ENCODE measurements around the gene DAZAP1.
A peak's percentile ranks its signal among the peaks of the same experiment; 100 is the strongest.

Gene DAZAP1

DNA sequence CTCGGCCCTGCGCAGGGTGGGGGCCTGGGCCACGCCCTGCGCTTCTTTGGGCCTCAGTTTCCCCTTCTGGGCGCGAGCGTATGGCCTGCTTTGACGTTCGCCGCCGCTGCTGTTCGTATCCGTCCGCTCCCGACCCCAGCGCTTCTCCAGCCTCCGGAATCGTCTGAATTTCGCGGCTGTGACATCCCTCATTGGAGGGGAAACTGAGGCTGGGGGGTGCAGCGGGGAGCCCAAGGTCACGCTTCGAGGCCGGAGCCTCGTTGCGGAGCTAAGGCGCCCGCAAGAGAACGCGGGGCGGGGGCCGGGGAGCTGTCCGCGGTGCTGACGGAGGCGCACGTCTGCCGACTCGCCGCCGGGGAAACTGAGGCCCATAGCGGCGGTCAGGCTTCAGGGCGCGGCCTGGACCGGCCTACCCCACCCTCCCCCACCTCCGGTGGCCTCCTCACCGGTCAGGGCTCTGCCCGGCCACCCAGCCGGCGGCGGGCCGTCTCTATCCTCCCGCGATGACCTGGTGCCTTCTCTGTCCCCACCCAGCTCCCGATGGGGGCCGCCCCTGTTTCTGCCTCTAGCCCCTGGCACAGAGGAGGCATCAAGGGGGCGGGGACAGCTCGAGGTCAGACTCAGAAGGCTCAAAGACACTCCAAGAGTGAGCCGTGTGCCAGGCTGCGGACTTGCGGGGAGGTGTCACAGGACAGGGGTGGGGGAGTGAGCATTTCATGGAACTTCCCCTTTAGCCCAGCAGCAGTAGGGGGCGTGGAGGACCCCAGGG lies 39.5 kb downstream of the DAZAP1 start:
- no peak overlapping the region for H4K8ac ChIP-seq (ENCODE audit: low read depth, low read length)
- no peak for DNase-seq (ENCODE audit: low spot score)
- H3K4me1 ChIP-seq (ENCODE audit: control insufficient read depth in 2 of 2, insufficient read depth in 1 of 2, low read depth in 1 of 2, low read length in 2 of 2): peaks cover 28 to 37% of the 10 kb centered on the region in 2 donors
- H2AFZ ChIP-seq (ENCODE audit: low read length): peak overlapping the region; percentile 98
- H3K4ac ChIP-seq (ENCODE audit: low read length): no peak overlapping the region
- H2BK12ac ChIP-seq (ENCODE audit: low read length): no peak overlapping the region
- peaks cover 0 to 14% (median 0%) of the 10 kb centered on the region in 3 experiments for H3K27me3 ChIP-seq (ENCODE audit: control insufficient read depth in 3 of 3, insufficient read depth in 3 of 3, low read depth in 1 of 3, low read length in 3 of 3)
- H3K9ac ChIP-seq (ENCODE audit: low read depth, low read length, poor library complexity): no peak overlapping the region
- no peak overlapping the region for H4K91ac ChIP-seq (ENCODE audit: low read depth, low read length, poor library complexity)
- no peak overlapping the region for H2BK120ac ChIP-seq (ENCODE audit: low read depth, low read length)
- peak overlapping the region; percentile 60 to 81 for H3K4me3 ChIP-seq (ENCODE audit: low read length in 2 of 2)
- no peaks in the 10 kb centered on the region for H3K79me1 ChIP-seq (ENCODE audit: low read depth, low read length)
- no peak overlapping the region for H3K27ac ChIP-seq (replicated peaks; ENCODE audit: low read length)
- H3K18ac ChIP-seq (ENCODE audit: low read length): peak overlapping the region; percentile 17
- no peaks in the 10 kb centered on the region for H3K9me3 ChIP-seq (replicated peaks in 1 of 2; ENCODE audit: control insufficient read depth in 2 of 2, insufficient read depth in 1 of 2, low read depth in 1 of 2, low read length in 2 of 2)
- H2BK5ac ChIP-seq (ENCODE audit: low read length): no peak overlapping the region
- H3K23ac ChIP-seq (ENCODE audit: low read depth, low read length, poor library complexity): peak overlapping the region; percentile 11
- H3K14ac ChIP-seq (ENCODE audit: low read length): no peak overlapping the region
- no peak overlapping the region for H2BK15ac ChIP-seq (ENCODE audit: low read length)
- peaks cover 8 to 14% of the 10 kb centered on the region in 2 donors for H3K36me3 ChIP-seq (replicated peaks in 1 of 2; ENCODE audit: control insufficient read depth in 2 of 2, insufficient read depth in 2 of 2, low read length in 2 of 2)
- WGBS, 2 donors (ENCODE audit: extremely low coverage in 2 of 2, insufficient read length in 2 of 2, insufficient replicate concordance in 1 of 2): no CpG with 5 or more reads among the region's 63 CpGs
- H2AK5ac ChIP-seq (ENCODE audit: low read depth, low read length): no peak overlapping the region
- H3K4me2 ChIP-seq (ENCODE audit: insufficient read depth, low read length, poor library complexity, severe bottlenecking): peak overlapping the region; percentile 95

- H3K14ac ChIP-seq (ENCODE audit: low read length): no peak overlapping the region
- peaks cover 3 to 10% of the 10 kb centered on the region in 2 donors for H3K36me3 ChIP-seq (replicated peaks in 1 of 2; ENCODE audit: control insufficient read depth in 2 of 2, insufficient read depth in 2 of 2, low read length in 2 of 2)
- no peak overlapping the region for H3K4me2 ChIP-seq (ENCODE audit: insufficient read depth, low read length, poor library complexity, severe bottlenecking)
- peaks cover 2% of the 10 kb centered on the region for H3K79me1 ChIP-seq (ENCODE audit: low read depth, low read length)
- no peak overlapping the region for H2BK5ac ChIP-seq (ENCODE audit: low read length)
- H3K9me3 ChIP-seq (replicated peaks in 1 of 2; ENCODE audit: control insufficient read depth in 2 of 2, insufficient read depth in 1 of 2, low read depth in 1 of 2, low read length in 2 of 2): no peaks in the 10 kb centered on the region
- no peak overlapping the region for H3K4ac ChIP-seq (ENCODE audit: low read length)
- DNase-seq (ENCODE audit: low spot score): no peak
- H4K8ac ChIP-seq (ENCODE audit: low read depth, low read length): no peak overlapping the region
- H3K23ac ChIP-seq (ENCODE audit: low read depth, low read length, poor library complexity): no peak overlapping the region
- H2AK5ac ChIP-seq (ENCODE audit: low read depth, low read length): no peak overlapping the region
- H3K4me3 ChIP-seq (ENCODE audit: low read length in 2 of 2): peak overlapping the region in 1 of 2 donors; percentile 60
- no peak overlapping the region for H3K27ac ChIP-seq (replicated peaks; ENCODE audit: low read length)
- H2BK120ac ChIP-seq (ENCODE audit: low read depth, low read length): no peak overlapping the region
- H4K91ac ChIP-seq (ENCODE audit: low read depth, low read length, poor library complexity): no peak overlapping the region
- no CpG with 5 or more reads among the region's 4 CpGs for WGBS, 2 donors (ENCODE audit: extremely low coverage in 2 of 2, insufficient read length in 2 of 2, insufficient replicate concordance in 1 of 2)
- H3K18ac ChIP-seq (ENCODE audit: low read length): no peak overlapping the region
- no peak overlapping the region for H3K9ac ChIP-seq (ENCODE audit: low read depth, low read length, poor library complexity)
- H2BK12ac ChIP-seq (ENCODE audit: low read length): no peak overlapping the region
- no peak overlapping the region for H2AFZ ChIP-seq (ENCODE audit: low read length)
- H3K27me3 ChIP-seq (ENCODE audit: control insufficient read depth in 3 of 3, insufficient read depth in 3 of 3, low read depth in 1 of 3, low read length in 3 of 3): peaks cover 0 to 14% (median 0%) of the 10 kb centered on the region in 3 experiments
- peaks cover 33 to 42% of the 10 kb centered on the region in 2 donors for H3K4me1 ChIP-seq (ENCODE audit: control insufficient read depth in 2 of 2, insufficient read depth in 1 of 2, low read depth in 1 of 2, low read length in 2 of 2)
- no peak overlapping the region for H2BK15ac ChIP-seq (ENCODE audit: low read length)
These were observed 40.1 kb downstream of the DAZAP1 start for GRCh38 chr19:1447504-1447903.

- Histone ChIP-seq H3K4me3 (ENCODE audit: low read length in 2 of 2) (no peak overlapping the region), H3K4me1 (ENCODE audit: control insufficient read depth in 2 of 2, insufficient read depth in 1 of 2, low read depth in 1 of 2, low read length in 2 of 2) (peaks cover 37 to 46% of the 10 kb centered on the region in 2 donors), H3K27me3 (ENCODE audit: control insufficient read depth in 3 of 3, insufficient read depth in 3 of 3, low read depth in 1 of 3, low read length in 3 of 3) (peaks cover 0 to 14% (median 0%) of the 10 kb centered on the region in 3 experiments), H4K91ac (ENCODE audit: low read depth, low read length, poor library complexity) (no peak overlapping the region), H3K14ac (ENCODE audit: low read length) (no peak overlapping the region), H2AFZ (ENCODE audit: low read length) (no peak overlapping the region), H2BK15ac (ENCODE audit: low read length) (no peak overlapping the region), H3K9me3 (replicated peaks in 1 of 2; ENCODE audit: control insufficient read depth in 2 of 2, insufficient read depth in 1 of 2, low read depth in 1 of 2, low read length in 2 of 2) (no peaks in the 10 kb centered on the region), H2BK5ac (ENCODE audit: low read length) (no peak overlapping the region), H2AK5ac (ENCODE audit: low read depth, low read length) (peak overlapping the region; percentile 61), H3K36me3 (replicated peaks in 1 of 2; ENCODE audit: control insufficient read depth in 2 of 2, insufficient read depth in 2 of 2, low read length in 2 of 2) (peaks cover 0 to 10% of the 10 kb centered on the region in 2 donors), H3K27ac (replicated peaks; ENCODE audit: low read length) (no peak overlapping the region), H3K18ac (ENCODE audit: low read length) (no peak overlapping the region), H3K9ac (ENCODE audit: low read depth, low read length, poor library complexity) (no peak overlapping the region), H3K79me1 (ENCODE audit: low read depth, low read length) (peaks cover 6% of the 10 kb centered on the region), H3K4ac (ENCODE audit: low read length) (no peak overlapping the region), H3K4me2 (ENCODE audit: insufficient read depth, low read length, poor library complexity, severe bottlenecking) (no peak overlapping the region), H4K8ac (ENCODE audit: low read depth, low read length) (no peak overlapping the region), H3K23ac (ENCODE audit: low read depth, low read length, poor library complexity) (no peak overlapping the region), H2BK120ac (ENCODE audit: low read depth, low read length) (no peak overlapping the region), H2BK12ac (ENCODE audit: low read length) (no peak overlapping the region)
- DNase-seq (ENCODE audit: low spot score): no peak
- WGBS, 2 donors (ENCODE audit: extremely low coverage in 2 of 2, insufficient read length in 2 of 2, insufficient replicate concordance in 1 of 2): no CpG with 5 or more reads among the region's 9 CpGs
These were observed 40.6 kb downstream of the DAZAP1 start for GRCh38 chr19:1447944-1448343.
